DMS79 (cell line): Measurements from ENCODE around the gene POLR3A.

Experiments
- DNase-seq: peaks from one replicate; lab custom pipeline; 2025; lab: John Stamatoyannopoulos, UW

Gene POLR3A

DNA sequence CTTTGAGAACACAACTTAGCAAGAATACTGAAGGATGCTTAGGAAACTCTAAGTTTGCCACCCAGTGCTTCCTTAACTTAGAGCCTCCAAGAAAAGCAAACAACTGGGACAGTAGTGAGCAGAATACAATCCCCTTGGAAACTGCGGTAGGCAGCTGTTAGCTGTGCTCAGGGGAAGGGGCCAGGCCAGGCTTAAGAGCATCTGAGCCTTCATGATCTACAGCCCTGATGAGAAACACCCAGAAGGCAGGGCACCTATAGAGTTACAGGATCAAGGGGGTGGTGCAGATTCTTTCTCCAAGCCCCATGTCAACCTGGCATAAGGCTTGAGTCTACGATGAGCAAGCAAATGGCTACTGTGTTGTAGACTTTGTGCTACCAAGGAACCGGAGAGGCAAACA, 51.4 kb downstream of the POLR3A start:
- DNase-seq: no peak

DNA sequence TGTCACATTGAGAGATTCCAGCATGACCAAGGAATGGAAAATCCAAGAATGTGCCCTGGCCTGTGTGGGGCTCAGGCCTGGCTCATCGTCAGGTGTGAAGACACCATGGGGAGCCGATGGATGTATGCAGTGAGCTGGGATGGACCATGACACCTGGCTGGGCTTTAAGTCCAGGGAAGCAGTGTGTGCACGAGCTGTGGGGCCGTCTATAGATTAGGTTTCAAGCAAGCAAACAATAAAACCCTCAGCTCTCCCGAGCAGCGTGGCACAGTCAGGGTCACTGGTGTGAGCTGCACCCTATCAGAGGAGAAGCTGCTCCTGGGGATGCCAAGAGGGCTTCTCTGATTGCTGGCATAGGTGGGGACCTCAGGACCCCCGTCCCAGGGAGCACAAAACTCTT, 52.3 kb downstream of the POLR3A start:
- DNase-seq: no peak

DNA sequence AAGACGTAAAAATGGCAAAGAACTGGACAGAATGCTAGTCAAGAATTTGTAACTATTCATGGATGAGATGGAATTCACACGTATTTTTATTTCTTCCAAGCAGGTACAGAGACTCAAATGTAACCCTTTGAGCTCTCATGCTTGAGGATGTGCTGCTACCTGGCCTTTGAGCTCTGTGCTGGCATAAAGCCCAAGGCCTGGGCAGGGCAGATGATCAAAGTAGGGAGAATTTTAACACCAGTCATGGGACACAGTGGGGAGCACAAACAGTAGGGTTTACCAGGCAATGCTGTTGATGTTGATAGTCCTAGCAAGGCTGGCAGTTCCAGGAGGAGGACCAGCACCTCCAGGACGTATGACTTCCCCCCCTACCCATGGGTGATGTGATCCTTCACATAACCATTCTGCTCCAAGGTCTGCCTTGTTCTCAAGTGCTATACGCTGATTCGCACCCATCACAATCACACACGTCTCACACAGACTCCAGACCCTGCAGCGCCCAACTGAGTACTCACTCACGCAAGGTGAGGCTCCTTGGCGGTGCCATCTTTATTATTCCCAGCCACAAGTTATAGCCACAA, 54.1 kb downstream of the POLR3A start:
- DNase-seq: no peak

DNA sequence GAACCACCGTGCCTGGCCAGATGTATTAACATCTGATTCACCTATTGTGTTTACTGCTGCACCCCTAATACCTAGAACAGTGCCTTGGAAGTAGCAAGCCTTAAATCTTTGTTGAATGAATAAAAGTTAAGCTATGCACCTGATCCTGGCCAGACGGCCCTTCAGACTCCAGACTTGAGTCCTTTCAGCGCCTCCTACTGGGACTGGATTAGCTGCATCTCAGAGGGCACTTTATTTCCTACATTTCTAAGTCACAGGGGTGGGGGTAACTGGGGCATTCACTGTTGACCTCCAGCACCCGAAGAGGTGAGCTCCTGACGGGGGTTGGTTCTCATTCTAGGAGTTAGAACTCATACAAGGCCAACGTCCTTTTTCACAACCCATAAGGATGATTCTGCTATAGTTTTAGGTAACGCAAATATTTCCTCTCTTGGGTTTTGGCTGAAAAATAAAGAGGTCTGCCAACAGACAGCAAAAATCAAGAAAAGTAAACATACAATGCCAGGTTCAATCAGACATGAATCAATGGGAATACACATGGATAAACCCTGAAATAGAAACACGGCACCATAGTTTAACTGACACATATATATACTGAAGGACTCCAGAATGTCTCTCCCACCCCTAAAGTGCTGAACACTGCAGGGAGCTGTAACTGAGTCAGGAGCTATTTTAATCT, 54.8 kb downstream of the POLR3A start:
- DNase-seq: no peak

DNA sequence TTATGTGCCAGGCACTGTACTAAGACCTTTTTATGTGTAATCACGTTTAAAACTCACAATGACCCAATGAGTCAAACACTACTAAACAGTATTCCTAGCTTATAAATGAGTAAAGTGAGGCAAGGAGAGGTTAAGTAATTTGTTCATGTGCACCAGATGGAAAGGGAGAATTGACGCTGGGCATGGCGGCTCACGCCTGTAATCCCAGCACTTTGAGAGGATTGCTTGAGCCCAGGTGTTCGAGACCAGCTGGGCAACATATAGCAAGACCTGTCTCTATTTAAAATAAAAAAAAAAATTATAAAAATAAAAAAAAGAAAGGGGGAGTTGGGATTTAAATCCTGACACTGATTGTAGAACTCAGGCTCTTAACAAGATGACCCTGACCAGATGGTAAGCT, 56.0 kb downstream of the POLR3A start:
- DNase-seq: no peak

DNA sequence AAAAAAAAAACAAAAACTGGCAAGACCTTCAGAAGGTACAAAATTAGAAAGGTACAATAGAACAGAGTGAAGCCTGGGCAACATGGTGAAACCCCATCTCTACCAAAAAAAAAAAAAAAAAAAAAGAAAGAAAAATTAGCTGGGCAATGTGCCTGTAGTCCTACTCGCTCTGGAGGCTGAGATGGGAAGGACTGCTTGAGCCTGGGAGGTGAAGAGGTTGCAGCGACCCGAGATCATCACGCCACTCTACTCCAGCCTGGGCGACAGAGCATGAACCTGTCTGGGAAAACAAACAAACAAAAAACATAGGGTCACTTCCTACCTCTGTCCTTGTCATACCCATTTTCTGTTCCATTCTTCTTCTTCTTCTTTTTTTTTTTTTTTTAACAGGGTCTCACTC, 57.2 kb downstream of the POLR3A start:
- DNase-seq: no peak

DNA sequence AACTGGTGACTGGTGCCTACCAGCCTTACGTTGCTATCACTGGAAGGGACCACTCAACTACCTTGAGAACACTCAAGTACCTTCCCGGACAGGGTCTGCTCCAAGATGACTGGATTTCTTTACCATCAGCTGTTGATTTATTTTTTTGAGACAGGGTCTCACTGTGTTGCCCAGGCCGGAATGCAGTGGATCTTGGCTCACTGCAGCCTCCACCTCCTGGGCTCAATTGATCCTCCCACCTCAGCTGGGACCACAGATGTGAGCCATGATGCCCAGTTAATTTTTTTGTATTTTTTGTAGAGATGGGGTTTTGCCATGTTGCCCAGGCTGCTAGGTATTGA, 57.5 kb downstream of the POLR3A start:
- no peak for DNase-seq

DNA sequence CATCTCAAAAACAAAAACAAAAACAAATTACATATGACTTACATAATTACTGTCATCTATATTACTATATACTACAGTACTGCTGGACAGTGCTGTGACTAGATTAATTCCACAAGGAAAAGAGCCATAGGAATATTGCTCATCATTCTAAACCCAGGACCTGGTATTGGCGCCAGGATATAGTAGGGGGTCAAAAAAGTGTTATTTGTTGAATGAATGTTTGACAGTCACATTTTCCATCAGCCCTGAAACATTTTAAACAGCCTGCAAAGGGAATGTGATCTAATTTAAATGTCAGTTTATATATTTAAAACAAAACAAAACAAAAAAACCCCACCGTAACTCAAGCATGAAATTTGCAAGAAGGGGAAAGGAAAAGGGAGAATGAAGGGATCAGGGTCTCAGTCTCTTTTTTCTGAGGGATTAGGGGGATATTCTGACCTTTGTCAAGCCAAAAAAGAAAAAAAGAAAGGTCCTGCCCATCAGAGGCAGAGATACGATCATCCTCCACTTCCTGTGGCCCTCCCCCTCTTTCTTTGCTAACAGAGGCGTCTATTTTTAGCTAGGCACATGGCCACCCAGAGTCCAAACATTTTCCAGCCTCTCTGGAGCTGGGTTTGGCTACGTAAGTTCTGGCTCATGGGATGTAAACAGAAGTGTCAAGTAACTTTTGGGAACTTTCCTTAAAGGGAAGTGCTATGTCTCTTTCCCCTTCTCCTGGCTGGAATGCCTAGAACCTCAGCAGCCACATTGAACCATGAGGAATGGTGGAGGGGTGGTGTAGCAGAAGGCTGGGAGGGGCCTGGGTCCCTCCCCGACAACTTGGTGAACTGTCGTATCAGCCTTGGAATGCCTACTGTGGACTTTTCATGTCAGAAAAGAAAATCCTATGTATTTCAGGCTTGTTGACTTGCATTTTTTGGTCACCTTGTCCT, 58.2 kb downstream of the POLR3A start:
- no peak for DNase-seq

DNA sequence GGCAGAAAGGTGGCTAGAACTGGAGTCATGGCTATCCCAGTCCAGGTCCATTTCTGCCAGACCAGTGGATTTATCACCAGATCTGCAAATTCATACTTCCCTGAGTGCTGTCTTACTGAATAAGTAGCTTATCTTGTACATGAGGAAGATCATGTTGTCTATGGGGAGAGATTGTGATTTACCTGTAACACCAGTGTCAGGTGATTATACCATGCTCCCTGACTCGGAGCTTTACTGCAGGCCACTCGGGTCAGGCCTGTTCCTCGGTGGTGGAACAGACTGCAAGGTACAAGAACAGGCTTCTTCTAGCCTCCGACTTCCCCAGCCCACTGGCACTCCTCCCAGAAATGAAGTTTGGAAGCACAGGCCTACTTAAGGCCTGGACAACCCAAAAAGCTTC, 60.2 kb downstream of the POLR3A start:
- DNase-seq: no peak

DNA sequence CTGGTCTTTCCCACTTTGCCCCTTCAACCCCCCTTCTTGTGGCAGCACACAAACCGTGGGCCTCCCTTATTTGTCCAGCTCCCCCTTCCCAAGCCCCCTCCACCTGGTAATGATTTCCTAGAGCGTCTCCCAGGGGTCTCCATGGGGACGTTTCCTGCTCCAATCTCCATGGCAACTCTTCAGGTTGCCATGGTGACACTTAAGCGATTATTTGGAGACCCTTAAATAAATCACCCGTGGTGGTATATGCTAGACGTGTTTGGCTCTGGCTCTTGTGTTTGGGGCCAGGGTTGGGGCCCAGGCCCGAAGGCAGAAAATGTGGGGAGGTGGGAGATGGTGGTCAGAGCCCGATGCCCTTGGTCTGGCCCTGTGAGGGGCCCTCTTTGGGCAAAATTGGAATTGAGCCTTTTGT, 61.7 kb downstream of the POLR3A start:
- no peak for DNase-seq

DNA sequence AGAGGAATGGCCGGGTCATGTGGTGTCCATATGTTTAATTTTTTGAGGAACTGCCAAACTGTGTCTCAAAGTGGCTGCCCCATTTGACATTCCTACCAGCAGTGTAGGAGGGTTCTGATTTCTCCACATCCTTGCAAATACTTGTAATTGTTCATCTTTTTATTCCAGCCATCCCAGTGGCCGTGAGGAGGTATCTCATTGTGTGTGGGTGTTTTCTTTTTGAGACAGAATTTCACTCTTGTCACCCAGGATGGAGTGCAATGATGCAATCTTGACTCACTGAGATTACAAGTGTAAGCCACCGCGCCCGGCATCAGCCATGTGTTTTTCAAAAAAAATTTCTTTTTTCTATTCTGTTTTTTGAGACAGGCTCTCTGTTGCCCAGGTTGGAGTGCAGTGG, 64.0 kb downstream of the POLR3A start:
- no peak for DNase-seq

DNA sequence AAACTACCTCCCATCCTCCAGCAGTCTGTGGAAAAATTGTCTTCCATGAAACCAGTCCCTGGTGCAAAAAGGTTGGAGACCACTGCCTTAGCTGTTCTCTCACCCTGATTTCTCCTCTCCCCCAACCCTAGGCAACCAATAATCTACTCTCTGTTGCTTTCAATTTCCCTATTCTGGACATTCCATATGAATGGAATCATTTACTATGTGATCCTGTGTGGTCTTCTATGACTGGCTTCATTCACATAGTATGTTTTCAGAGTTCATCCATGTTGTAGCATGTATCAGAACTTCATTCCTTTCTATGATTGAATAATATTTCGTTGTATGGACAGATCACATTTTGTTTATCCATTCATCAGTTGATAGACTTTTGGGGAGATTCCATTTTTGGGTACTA, 64.5 kb downstream of the POLR3A start:
- no peak for DNase-seq

DNA sequence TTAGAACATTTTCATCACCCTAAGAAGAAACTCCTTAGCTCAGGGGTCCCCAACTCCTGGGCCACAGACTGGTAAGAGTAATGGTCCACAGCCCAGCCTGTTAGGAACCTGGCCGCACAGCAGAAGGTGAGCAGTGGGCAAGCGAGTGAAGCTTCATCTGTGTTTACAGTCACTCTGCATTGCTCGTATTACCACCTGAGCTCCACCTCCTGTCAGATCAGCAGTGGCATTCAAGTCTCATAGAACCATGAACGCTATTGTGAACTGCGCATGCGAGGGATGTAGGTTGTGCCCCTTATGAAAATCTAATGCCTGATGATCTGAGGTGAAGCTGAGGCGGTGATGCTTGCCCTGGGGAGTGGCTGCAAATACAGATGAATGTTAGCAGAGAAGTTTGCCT, 65.4 kb downstream of the POLR3A start:
- no peak for DNase-seq

DNA sequence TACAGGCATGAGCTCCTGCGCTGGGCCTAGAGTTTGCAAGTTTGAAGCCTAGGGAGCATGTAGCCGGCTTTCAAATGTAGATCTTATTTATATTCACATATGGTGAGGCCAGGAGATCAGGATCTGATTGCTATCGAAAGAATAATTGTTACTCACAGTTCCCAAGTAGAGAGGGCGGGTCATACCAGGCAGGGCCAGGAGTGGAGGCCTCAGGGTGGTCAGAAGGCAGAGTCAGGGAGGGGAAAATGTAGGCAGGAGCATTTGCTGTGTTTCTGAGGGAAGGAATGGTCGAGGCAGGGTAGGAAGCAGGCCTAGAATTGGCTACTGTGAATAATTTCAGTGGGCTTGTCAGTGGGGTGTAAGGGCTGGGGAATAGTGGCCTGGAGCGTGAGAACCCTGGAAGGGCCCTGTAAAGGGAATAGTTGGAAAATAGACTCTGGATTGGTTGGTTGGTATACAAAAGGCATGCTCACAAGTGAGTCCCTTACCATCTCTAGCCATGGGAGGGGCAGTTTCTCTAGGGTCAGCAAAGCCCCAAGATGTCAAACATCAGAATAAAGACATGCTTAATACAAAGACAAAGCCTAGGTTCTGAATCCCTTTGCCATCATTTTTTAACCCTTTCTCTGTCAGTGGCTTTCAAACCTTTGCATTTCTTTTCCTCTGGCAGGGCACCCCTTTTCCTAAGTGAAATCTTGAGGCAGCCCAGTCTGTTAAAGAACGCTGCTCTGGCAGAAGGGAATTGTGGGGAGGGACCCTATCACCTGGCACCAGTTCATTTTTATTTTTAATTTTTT, 66.8 kb downstream of the POLR3A start:
- no peak for DNase-seq

DNA sequence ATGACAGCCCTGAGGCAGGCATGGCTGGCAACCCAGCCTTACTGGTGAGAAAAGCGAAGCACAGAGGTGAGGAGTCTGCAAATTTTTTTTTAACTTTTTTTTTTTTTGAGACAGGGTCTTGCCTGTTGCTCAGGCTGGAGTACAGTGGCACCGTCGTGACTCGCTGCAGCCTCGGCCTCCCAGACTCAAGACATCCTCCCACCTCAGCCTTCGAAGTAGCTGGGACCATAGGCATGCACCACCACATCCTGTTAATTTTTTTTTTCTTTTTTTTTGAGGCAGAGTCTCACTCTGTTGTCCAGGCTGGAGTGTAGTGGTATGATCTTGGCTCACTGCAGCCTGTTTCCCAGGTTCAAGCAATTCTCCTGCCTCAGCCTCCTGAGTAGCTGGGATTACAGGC, 67.6 kb downstream of the POLR3A start:
- DNase-seq: no peak

DNA sequence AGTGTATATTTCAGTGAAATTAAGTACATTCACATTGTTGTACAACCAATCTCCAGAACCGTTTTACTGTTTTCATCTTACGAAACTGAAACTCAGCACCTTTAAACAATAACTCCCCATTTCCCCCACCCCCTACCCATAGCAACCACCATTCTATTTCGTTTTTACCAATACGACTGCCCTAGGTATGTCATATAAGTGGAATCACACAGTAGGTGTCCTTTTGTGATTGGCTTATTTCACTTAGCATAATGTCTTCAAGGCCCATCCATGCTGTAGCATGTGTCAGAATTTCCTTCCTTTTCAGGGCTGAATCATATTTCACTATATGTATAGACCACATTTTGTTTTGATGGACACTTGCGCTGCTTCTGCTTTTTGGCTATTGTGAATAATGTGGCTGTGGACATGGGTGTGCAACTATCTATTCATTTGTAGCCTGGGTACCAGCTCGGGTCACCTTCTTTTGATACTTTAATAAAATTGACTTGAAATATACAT, 68.4 kb downstream of the POLR3A start:
- no peak for DNase-seq

DNA sequence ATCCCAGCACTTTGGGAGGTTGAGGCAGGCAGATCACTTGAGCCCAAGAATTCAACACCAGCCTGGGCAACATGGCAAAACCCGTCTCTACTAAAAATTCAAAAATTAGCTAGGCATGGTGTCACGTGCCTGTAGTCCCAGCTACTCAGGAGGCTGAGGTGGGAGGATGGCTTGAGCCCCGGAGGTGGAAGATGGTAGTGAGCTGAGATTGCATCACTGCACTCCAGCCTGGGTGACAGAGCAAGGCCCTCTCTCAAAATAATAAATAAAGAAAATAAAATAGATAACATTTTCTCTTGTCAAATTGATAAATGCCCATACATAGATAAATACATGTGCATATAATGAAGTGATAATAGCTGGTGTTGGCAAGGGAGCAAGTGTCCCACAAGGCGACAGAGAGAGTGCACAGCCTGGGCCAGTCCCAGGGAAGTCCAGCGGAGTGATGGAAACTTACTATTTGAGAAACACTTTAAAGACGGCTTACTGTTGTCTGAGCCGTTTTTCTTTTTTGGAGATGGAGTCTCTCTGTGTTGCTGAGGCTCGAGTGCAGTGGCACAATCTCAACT, 69.3 kb downstream of the POLR3A start:
- DNase-seq: no peak

DNA sequence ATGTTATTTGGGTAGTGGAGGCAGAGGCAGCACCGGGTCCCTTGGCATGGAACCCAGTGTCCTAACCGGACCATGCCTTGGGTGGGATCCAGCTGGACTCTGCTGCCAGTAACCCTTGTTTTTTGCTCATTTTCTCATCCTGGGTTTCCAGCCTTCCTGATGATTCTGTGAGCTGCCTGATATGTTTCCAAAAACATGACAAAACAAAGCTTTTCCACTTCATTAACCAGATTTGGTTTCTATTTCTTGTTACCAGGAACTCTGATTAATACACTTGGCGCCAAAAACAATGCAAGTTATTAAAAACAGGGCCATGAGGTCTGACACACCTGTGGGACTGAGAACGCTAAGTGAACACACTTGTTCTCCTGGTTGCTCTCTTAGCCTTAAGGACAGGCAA, 69.9 kb downstream of the POLR3A start:
- DNase-seq: no peak

DNA sequence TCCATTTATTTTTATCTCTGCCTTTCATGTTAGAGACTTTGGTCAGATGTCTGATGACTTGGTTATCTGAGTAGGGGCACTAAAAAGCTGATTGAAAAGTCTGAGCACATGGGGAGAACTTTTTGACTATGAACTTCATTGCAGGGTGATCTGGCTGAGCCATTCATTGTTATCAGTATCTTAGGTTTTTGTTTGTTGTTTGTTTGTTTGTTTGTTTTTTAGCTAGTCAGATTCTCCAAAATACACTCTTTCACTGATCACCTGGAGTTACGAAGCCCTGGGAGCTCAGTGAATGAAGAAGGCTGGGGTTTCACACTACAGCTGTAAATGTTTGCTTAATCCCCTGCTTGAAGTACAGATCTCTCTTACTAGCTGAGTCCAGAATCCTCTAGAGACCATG, 74.2 kb downstream of the POLR3A start:
- no peak for DNase-seq

DNA sequence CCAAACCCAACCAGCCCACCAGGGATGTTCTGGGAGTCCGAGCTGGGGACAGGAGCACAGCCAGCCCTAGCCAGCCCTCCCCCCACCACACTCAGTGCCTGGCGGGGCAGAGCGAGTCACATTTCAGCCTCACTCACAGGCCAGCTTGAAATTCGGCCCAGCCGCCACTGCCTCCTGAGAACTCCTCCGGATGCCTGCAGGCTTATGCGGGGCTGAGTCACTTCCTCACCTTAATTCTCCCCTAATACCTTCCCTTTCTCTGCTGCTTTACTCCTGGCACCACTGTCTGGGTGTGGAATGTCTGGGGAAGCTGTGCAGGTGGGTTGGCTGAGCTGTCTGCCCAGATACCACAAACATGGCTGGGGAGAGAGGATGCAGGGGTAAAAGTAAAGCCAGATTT, 80.1 kb downstream of the POLR3A start:
- DNase-seq: no peak

DNA sequence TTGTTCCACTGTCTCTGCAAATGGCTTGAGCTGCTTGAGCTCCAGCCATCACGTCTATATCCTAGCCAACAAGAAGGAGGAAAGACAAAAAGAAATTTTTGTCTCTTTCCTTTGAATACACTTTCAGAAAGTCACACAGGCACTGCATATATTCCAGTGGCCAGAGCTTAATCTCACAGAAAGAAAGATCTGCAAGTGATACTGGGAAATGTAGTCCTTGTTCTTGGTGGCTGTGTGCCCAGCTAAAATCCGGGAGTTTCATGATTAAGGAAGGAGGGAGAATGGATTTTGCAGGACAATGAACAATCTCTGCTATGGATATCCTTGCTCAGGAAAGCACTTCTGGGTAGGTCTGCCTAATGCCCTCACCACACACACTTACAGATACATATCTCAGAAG, 83.2 kb downstream of the POLR3A start:
- no peak for DNase-seq

DNA sequence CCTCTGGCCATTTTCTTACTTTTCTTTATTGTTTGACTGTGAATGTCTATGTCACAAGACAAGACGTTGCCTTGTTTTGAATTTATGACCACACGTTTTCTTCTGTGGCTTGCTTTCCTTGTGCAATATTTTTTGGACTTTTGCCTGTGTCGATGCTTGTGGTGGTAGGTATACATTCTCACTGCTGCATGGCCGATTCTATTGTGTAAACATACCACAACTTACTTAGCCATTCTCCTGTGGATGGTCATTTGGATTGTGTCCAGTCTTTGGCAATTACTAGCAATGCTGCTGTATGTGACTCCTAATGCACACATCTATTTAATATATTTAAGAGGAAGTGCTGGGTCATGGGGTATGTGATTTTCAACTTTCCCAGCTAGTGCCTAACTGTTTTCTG, 84.8 kb downstream of the POLR3A start:
- DNase-seq: no peak
